SK-N-SH treated with all-trans-retinoic acid at 6 μM for 48 hours (cell line): ENCODE data around the gene BEGAIN.

Experiments used
- ATAC-seq: fragments of 200-7000 bp; cut with Tn5 transposase; 3 replicates; pipeline ENCODE4 v1.9.1; 2020; ENCODE audit warnings: mild to moderate bottlenecking, moderate library complexity
- ARNTL ChIP-seq: fragments of 450-650 bp; formaldehyde crosslinking; IDR thresholded peaks from 2 replicates; pipeline ENCODE4 v1.5.0; 2020; ENCODE audit warnings: low read depth, mild to moderate bottlenecking, moderate library complexity, borderline replicate concordance
- BACH2 ChIP-seq: fragments of 250-450 bp; sonication (Bioruptor Pico); IDR thresholded peaks from 2 replicates; pipeline ENCODE4 v1.9.0; 2021; ENCODE audit warnings: mild to moderate bottlenecking, borderline replicate concordance
- CSDC2 ChIP-seq: fragments of 250-450 bp; sonication (Bioruptor Pico); IDR thresholded peaks from 2 replicates; pipeline ENCODE4 v1.5.0; 2020; ENCODE audit warnings: mild to moderate bottlenecking, moderate library complexity
- ESRRG ChIP-seq: fragments of 250-450 bp; sonication (Bioruptor Pico); IDR thresholded peaks from 2 replicates; pipeline ENCODE4 v1.6.1; 2021; ENCODE audit warnings: mild to moderate bottlenecking
- GLIS3 ChIP-seq: fragments of 250-450 bp; sonication (Bioruptor Pico); IDR thresholded peaks from 2 replicates; pipeline ENCODE4 v1.5.0; 2020; ENCODE audit warnings: mild to moderate bottlenecking, moderate library complexity
- ISL1 ChIP-seq: fragments of 250-450 bp; sonication (Bioruptor Pico); IDR thresholded peaks from 2 replicates; pipeline ENCODE4 v2.1.2; 2022; ENCODE audit warnings: mild to moderate bottlenecking, moderate library complexity
- OSR1 ChIP-seq: fragments of 250-450 bp; sonication (Bioruptor Pico); IDR thresholded peaks from 2 replicates; pipeline ENCODE4 v1.8.0; 2022; ENCODE audit warnings: moderate library complexity, mild to moderate bottlenecking, inconsistent platforms
- RARB ChIP-seq: fragments of 250-450 bp; sonication (Bioruptor Pico); IDR thresholded peaks from 2 replicates; pipeline ENCODE4 v1.8.0; 2021; ENCODE audit warnings: mild to moderate bottlenecking, moderate library complexity
- SNAI2 ChIP-seq: fragments of 250-450 bp; sonication (Bioruptor Pico); IDR thresholded peaks from 2 replicates; pipeline ENCODE4 v1.5.0; 2020; ENCODE audit warnings: mild to moderate bottlenecking, moderate library complexity
- TCF4 ChIP-seq: fragments of 250-450 bp; sonication (Bioruptor Pico); IDR thresholded peaks from 2 replicates; pipeline ENCODE4 v1.8.0; 2021; ENCODE audit warnings: mild to moderate bottlenecking, moderate library complexity, borderline replicate concordance
- TOX ChIP-seq: fragments of 250-450 bp; sonication (Bioruptor Pico); IDR thresholded peaks from 2 replicates; pipeline ENCODE4 v1.8.0; 2021; ENCODE audit warnings: mild to moderate bottlenecking, moderate library complexity, borderline replicate concordance
- ZC3H10 ChIP-seq: fragments of 250-450 bp; sonication (Bioruptor Pico); IDR thresholded peaks from 2 replicates; pipeline ENCODE4 v1.5.1; 2021; ENCODE audit warnings: mild to moderate bottlenecking, moderate library complexity
- ZFP3 ChIP-seq: fragments of 250-450 bp; sonication (Bioruptor Pico); IDR thresholded peaks from 2 replicates; pipeline ENCODE4 v1.5.0; 2020; ENCODE audit warnings: mild to moderate bottlenecking, moderate library complexity
- ZFP30 ChIP-seq: fragments of 450-650 bp; formaldehyde crosslinking; IDR thresholded peaks from 2 replicates; pipeline ENCODE4 v1.5.0; 2022; ENCODE audit warnings: mild to moderate bottlenecking, moderate library complexity
- ZNF565 ChIP-seq: fragments of 450-650 bp; formaldehyde crosslinking; conservative IDR thresholded peaks from 2 replicates; pipeline ENCODE4 v1.5.0; 2020; ENCODE audit warnings: low read depth, mild to moderate bottlenecking, moderate library complexity
- ZNF70 ChIP-seq: fragments of 450-650 bp; formaldehyde crosslinking; IDR thresholded peaks from 2 replicates; pipeline ENCODE4 v1.5.0; 2020; ENCODE audit warnings: mild to moderate bottlenecking, moderate library complexity
- ZNF8 ChIP-seq: fragments of 450-650 bp; formaldehyde crosslinking; IDR thresholded peaks from 2 replicates; pipeline ENCODE4 v1.5.0; 2020; ENCODE audit warnings: mild to moderate bottlenecking, moderate library complexity
- TF ChIP-seq, protein P1 (sequence below): fragments of 250-450 bp; sonication (Bioruptor Pico); IDR thresholded peaks from 2 replicates; pipeline ENCODE4 v1.5.1; 2021; ENCODE audit warnings: mild to moderate bottlenecking, moderate library complexity
- TF ChIP-seq, protein P2 (sequence below): fragments of 250-450 bp; sonication (Bioruptor Pico); IDR thresholded peaks from 2 replicates; pipeline ENCODE4 v1.8.0; 2020; ENCODE audit warnings: mild to moderate bottlenecking, moderate library complexity, borderline replicate concordance
- TF ChIP-seq, protein P3 (sequence below): fragments of 250-450 bp; sonication (Bioruptor Pico); IDR thresholded peaks from 2 replicates; pipeline ENCODE4 v1.5.1; 2020; ENCODE audit warnings: low read depth, mild to moderate bottlenecking, moderate library complexity
- TF ChIP-seq, protein P4 (sequence below): fragments of 250-450 bp; sonication (Bioruptor Pico); IDR thresholded peaks from 2 replicates; pipeline ENCODE4 v1.8.0; 2021; ENCODE audit warnings: low read depth, mild to moderate bottlenecking, moderate library complexity, borderline replicate concordance

Gene BEGAIN

DNA sequence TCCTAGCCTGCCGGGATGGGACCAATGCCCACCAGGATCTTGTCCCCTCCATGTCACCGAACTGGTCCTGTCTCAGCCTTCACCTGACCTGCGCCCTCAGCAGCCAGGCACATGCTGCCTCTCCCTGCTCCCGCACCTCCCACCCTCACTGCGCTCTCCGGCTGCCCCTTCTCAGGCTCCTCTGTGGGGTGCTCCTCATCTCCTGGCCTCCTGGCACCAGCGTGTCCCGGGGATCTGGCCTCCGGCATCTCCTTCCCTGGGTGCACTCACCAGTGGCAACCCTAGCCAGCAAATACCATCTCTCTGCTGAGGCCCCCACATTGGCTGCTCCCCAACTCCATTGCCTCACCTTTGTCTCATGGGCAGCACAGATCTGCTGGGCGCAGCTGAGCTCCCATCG is 29.0 kb downstream of the BEGAIN start:
- TF ChIP-seq SNAI2 (CRISPR knock-in tag) (no peak), ZNF70 (CRISPR knock-in tag) (no peak), CSDC2 (CRISPR knock-in tag) (no peak), ZFP3 (CRISPR knock-in tag) (no peak), TOX (CRISPR knock-in tag) (no peak), ARNTL (no peak), ZNF565 (CRISPR knock-in tag) (no peak), TCF4 (CRISPR knock-in tag) (no peak), ZNF8 (CRISPR knock-in tag) (no peak)
- TF ChIP-seq, protein P1, sequence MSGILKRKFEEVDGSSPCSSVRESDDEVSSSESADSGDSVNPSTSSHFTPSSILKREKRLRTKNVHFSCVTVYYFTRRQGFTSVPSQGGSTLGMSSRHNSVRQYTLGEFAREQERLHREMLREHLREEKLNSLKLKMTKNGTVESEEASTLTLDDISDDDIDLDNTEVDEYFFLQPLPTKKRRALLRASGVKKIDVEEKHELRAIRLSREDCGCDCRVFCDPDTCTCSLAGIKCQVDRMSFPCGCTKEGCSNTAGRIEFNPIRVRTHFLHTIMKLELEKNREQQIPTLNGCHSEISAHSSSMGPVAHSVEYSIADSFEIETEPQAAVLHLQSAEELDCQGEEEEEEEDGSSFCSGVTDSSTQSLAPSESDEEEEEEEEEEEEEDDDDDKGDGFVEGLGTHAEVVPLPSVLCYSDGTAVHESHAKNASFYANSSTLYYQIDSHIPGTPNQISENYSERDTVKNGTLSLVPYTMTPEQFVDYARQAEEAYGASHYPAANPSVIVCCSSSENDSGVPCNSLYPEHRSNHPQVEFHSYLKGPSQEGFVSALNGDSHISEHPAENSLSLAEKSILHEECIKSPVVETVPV, result no peak
- TF ChIP-seq, protein P2, sequence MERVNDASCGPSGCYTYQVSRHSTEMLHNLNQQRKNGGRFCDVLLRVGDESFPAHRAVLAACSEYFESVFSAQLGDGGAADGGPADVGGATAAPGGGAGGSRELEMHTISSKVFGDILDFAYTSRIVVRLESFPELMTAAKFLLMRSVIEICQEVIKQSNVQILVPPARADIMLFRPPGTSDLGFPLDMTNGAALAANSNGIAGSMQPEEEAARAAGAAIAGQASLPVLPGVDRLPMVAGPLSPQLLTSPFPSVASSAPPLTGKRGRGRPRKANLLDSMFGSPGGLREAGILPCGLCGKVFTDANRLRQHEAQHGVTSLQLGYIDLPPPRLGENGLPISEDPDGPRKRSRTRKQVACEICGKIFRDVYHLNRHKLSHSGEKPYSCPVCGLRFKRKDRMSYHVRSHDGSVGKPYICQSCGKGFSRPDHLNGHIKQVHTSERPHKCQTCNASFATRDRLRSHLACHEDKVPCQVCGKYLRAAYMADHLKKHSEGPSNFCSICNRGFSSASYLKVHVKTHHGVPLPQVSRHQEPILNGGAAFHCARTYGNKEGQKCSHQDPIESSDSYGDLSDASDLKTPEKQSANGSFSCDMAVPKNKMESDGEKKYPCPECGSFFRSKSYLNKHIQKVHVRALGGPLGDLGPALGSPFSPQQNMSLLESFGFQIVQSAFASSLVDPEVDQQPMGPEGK, result no peak
- TF ChIP-seq, protein P3, sequence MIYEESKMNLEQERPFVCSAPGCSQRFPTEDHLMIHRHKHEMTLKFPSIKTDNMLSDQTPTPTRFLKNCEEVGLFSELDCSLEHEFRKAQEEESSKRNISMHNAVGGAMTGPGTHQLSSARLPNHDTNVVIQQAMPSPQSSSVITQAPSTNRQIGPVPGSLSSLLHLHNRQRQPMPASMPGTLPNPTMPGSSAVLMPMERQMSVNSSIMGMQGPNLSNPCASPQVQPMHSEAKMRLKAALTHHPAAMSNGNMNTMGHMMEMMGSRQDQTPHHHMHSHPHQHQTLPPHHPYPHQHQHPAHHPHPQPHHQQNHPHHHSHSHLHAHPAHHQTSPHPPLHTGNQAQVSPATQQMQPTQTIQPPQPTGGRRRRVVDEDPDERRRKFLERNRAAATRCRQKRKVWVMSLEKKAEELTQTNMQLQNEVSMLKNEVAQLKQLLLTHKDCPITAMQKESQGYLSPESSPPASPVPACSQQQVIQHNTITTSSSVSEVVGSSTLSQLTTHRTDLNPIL (CRISPR knock-in tag), result no peak
- TF ChIP-seq, all 23 proteins: peak for 0
- ATAC-seq, result no peak

DNA sequence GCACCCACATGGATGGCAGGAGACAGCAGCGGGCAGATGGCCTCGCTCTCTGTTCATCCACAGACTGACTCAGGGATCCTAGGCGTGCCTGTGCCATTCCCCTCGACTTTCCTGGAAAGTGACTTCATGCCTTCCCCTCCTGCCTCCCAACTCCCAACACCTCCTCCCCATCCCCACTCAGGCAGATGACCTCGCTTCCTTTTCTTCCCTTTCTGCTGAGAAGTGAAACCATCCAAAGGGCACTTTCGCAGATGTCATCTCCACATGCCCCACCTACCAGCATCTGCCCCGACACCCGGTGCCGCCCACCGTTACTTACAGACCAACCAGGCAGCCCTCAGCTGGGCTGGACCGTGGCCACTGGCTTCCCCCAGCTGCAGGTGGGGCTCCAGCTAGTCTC is 29.6 kb downstream of the BEGAIN start:
- TF ChIP-seq ZFP3 (CRISPR knock-in tag), result no peak
- no peak for TF ChIP-seq ZNF565 (CRISPR knock-in tag)
- TF ChIP-seq OSR1 (CRISPR knock-in tag), result no peak
- TF ChIP-seq BACH2 (CRISPR knock-in tag), result no peak
- TF ChIP-seq ARNTL, result no peak
- no peak for TF ChIP-seq ZC3H10 (CRISPR knock-in tag)
- no peak for TF ChIP-seq RARB (CRISPR knock-in tag)
- TF ChIP-seq ISL1 (CRISPR knock-in tag), result no peak
- TF ChIP-seq ZFP30 (CRISPR knock-in tag), result no peak
- TF ChIP-seq GLIS3, result no peak
- TF ChIP-seq, protein P1, result no peak
- TF ChIP-seq ZNF70 (CRISPR knock-in tag), result no peak
- TF ChIP-seq, protein P4, sequence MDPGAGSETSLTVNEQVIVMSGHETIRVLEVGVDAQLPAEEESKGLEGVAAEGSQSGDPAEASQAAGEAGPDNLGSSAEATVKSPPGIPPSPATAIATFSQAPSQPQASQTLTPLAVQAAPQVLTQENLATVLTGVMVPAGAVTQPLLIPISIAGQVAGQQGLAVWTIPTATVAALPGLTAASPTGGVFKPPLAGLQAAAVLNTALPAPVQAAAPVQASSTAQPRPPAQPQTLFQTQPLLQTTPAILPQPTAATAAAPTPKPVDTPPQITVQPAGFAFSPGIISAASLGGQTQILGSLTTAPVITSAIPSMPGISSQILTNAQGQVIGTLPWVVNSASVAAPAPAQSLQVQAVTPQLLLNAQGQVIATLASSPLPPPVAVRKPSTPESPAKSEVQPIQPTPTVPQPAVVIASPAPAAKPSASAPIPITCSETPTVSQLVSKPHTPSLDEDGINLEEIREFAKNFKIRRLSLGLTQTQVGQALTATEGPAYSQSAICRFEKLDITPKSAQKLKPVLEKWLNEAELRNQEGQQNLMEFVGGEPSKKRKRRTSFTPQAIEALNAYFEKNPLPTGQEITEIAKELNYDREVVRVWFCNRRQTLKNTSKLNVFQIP (CRISPR knock-in tag), result no peak
- TF ChIP-seq ESRRG, result no peak
- peak; percentile 5 for ATAC-seq

DNA sequence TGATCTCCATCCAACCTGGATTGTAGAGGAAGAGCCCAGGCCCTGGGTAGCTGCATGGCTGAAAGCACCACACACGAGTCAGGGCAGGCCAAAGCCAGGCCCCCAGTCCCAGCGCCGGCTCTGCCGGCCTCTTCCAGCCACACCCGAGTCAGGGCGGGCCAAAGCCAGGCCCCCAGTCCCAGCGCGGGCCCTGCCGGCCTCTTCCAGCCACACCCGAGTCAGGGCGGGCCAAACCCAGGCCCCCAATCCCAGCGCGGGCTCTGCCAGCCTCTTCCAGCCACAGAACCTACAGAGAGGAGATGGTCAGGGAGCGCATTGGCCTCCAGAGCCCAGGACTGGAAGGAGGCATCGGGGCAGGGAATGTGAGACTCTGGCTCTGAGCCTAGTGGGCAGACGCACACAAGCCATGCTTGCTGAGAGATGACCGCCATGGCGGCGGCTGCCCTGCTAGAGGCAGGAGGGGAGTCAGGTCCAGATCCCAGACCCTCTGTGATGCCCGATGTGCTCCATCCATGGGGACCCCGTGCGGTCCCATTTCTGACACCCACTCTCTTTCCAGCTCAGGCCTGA is 30.2 kb downstream of the BEGAIN start:
- no peak for ATAC-seq
- no peak for TF ChIP-seq ZC3H10 (CRISPR knock-in tag)
- no peak for TF ChIP-seq RARB (CRISPR knock-in tag)

DNA sequence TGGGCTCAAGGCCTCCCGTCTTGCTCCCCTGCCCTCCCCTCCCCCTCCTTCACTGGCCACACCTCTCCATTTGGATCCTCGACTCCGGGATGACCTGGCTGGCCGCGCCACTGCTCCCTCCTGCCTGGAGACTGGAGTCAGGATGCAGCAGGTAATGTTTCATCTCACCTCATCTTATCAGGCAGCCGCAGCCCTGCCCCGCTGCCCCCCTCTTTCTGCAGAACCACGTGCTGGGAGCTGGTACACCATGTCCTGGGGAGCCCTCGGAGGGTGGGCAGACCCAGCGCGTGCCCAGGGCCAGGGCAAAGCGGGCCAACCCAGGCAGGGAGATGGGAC is 31.1 kb downstream of the BEGAIN start:
- no peak for TF ChIP-seq ZNF8 (CRISPR knock-in tag)
- TF ChIP-seq ZFP3 (CRISPR knock-in tag), result no peak
- TF ChIP-seq, protein P2, result no peak
- no peak for TF ChIP-seq GLIS3
- TF ChIP-seq, all 23 proteins: peak for 0
- no peak for ATAC-seq
